GM21447 (cell line): ENCODE measurements around the gene OTOGL.
"Not testable (repeated sequence)": the region's sequence is repeated elsewhere in the genome, so short reads cannot be mapped to it uniquely, and the experiment has no call there.

ENCODE experiments used
- ATAC-seq: cut with Tn5 transposase; IDR thresholded peaks from one replicate; pipeline ENCODE4 v1.9.1; 2021; ENCODE audit not compliant: unreplicated experiment

Gene OTOGL

GRCh38 chr12:80129895-80130530 lies 30.7 kb downstream of the OTOGL start:
- no peak for ATAC-seq

GRCh38 chr12:80135624-80136023 lies 36.3 kb downstream of the OTOGL start:
- no peak for ATAC-seq

GRCh38 chr12:80140005-80140404 lies 40.7 kb downstream of the OTOGL start:
- ATAC-seq: no peak

GRCh38 chr12:80142640-80143039 lies 43.3 kb downstream of the OTOGL start:
- no peak for ATAC-seq

GRCh38 chr12:80143537-80143936 lies 44.2 kb downstream of the OTOGL start:
- no peak for ATAC-seq

GRCh38 chr12:80149547-80150313 lies 50.4 kb downstream of the OTOGL start:
- ATAC-seq: not testable (repeated sequence)

GRCh38 chr12:80151131-80151530 lies 51.8 kb downstream of the OTOGL start:
- no peak for ATAC-seq

GRCh38 chr12:80154261-80154660 lies 54.9 kb downstream of the OTOGL start:
- no peak for ATAC-seq

- no peak for ATAC-seq
Measured at GRCh38 chr12:80156306-80156705, 57.0 kb downstream of the OTOGL start.

GRCh38 chr12:80157645-80158044 lies 58.3 kb downstream of the OTOGL start:
- ATAC-seq: no peak

- no peak for ATAC-seq
Measured at GRCh38 chr12:80161612-80162011, 62.3 kb downstream of the OTOGL start.

GRCh38 chr12:80162177-80162576 lies 62.8 kb downstream of the OTOGL start:
- ATAC-seq: no peak

- no peak for ATAC-seq
Measured at GRCh38 chr12:80165746-80166145, 66.4 kb downstream of the OTOGL start.

GRCh38 chr12:80166751-80167150 lies 67.4 kb downstream of the OTOGL start:
- ATAC-seq: no peak

- no peak for ATAC-seq
Measured at GRCh38 chr12:80168936-80169335, 69.6 kb downstream of the OTOGL start.

GRCh38 chr12:80170915-80171314 lies 71.6 kb downstream of the OTOGL start:
- ATAC-seq: no peak

GRCh38 chr12:80173083-80173864 lies 73.9 kb downstream of the OTOGL start:
- ATAC-seq: no peak

- no peak for ATAC-seq
Measured at GRCh38 chr12:80175307-80175930, 76.1 kb downstream of the OTOGL start.

GRCh38 chr12:80176706-80177105 lies 77.4 kb downstream of the OTOGL start:
- ATAC-seq: no peak

GRCh38 chr12:80178846-80179245 lies 79.5 kb downstream of the OTOGL start:
- peak; percentile 89 for ATAC-seq

GRCh38 chr12:80183939-80184338 lies 84.6 kb downstream of the OTOGL start:
- ATAC-seq: no peak
